Measurements from ENCODE around the gene FGD4. TPM values are rescaled to one million over a fixed set of nuclear protein-coding genes. Genes with fewer than 3 reads are reported as not detected.
A peak's percentile ranks its signal among the peaks of the same experiment; 100 is the strongest.

Gene FGD4
- total and polyA plus RNA-seq, 2 donors from 2014 or later: 4.9 to 55.5 TPM

DNA sequence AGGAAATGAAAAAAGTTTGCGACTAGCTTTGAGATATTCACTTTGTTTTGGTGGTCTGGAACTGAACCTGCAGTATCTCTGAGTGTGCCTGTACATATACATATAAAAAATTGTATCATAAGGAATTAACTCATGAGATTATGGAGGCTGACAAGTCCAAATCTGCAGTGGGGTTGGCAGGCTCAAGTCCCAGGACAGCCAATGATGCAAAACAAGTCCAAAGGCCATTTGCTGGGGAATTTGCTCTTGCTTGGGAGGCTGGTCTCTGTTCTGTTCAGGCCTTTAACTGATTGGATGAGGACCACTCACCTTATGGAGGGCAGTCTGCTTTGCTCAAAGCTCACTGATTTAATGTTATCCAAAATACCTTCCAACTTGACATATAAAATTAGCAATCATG, 66.8 kb downstream of the FGD4 start:
- H3K9ac ChIP-seq (ENCODE audit: low read length in 3 of 3): no peak overlapping the region
- H3K9me3 ChIP-seq (ENCODE audit: control insufficient read depth in 2 of 3, insufficient read depth in 1 of 3, low read length in 3 of 3): no peaks in the 10 kb centered on the region
- TF ChIP-seq CTCF (IDR thresholded peaks at IDR 0.05; ENCODE audit: borderline replicate concordance, extremely low read depth, insufficient read depth): no peak
- intact Hi-C loops (cut with DNase I): no loop called here
- FAIRE-seq: no peak
- H3K27me3 ChIP-seq (ENCODE audit: control insufficient read depth, insufficient read depth, low read length): no peaks in the 10 kb centered on the region
- no peak for DNase-seq
- no peak overlapping the region for H3K4me3 ChIP-seq (ENCODE audit: low read length in 3 of 3)
- no peaks in the 10 kb centered on the region for H3K36me3 ChIP-seq (ENCODE audit: control insufficient read depth in 2 of 3, insufficient read depth in 3 of 3, low read length in 3 of 3)
- H3K4me1 ChIP-seq (ENCODE audit: control insufficient read depth in 2 of 3, insufficient read depth in 2 of 3, low read depth in 1 of 3, low read length in 3 of 3): peaks cover 0 to 11% (median 3%) of the 10 kb centered on the region in 3 donors
- H3K27ac ChIP-seq (ENCODE audit: low read depth in 2 of 2, low read length in 2 of 2): no peak overlapping the region

GRCh38 chr12:32466986-32467711, 67.8 kb downstream of the FGD4 start:
- no peak for DNase-seq
- FAIRE-seq: no peak
- TF ChIP-seq CTCF (IDR thresholded peaks at IDR 0.05; ENCODE audit: borderline replicate concordance, extremely low read depth, insufficient read depth): no peak
- no peaks in the 10 kb centered on the region for H3K27me3 ChIP-seq (ENCODE audit: control insufficient read depth, insufficient read depth, low read length)
- H3K4me3 ChIP-seq (ENCODE audit: low read length in 3 of 3): no peak overlapping the region
- no peaks in the 10 kb centered on the region for H3K9me3 ChIP-seq (ENCODE audit: control insufficient read depth in 2 of 3, insufficient read depth in 1 of 3, low read length in 3 of 3)
- H3K9ac ChIP-seq (ENCODE audit: low read length in 3 of 3): no peak overlapping the region
- no peak overlapping the region for H3K27ac ChIP-seq (ENCODE audit: low read depth in 2 of 2, low read length in 2 of 2)
- H3K4me1 ChIP-seq (ENCODE audit: control insufficient read depth in 2 of 3, insufficient read depth in 2 of 3, low read depth in 1 of 3, low read length in 3 of 3): peaks cover 0 to 18% (median 5%) of the 10 kb centered on the region in 3 donors
- intact Hi-C loops (cut with DNase I): no loop called here
- no peaks in the 10 kb centered on the region for H3K36me3 ChIP-seq (ENCODE audit: control insufficient read depth in 2 of 3, insufficient read depth in 3 of 3, low read length in 3 of 3)

GRCh38 chr12:32467959-32468863, 68.9 kb downstream of the FGD4 start:
- Histone ChIP-seq H3K36me3 (ENCODE audit: control insufficient read depth in 2 of 3, insufficient read depth in 3 of 3, low read length in 3 of 3) (no peaks in the 10 kb centered on the region), H3K4me3 (ENCODE audit: low read length in 3 of 3) (no peak overlapping the region), H3K9ac (ENCODE audit: low read length in 3 of 3) (no peak overlapping the region), H3K9me3 (ENCODE audit: control insufficient read depth in 2 of 3, insufficient read depth in 1 of 3, low read length in 3 of 3) (no peaks in the 10 kb centered on the region), H3K4me1 (ENCODE audit: control insufficient read depth in 2 of 3, insufficient read depth in 2 of 3, low read depth in 1 of 3, low read length in 3 of 3) (peaks cover 0 to 18% (median 5%) of the 10 kb centered on the region in 3 donors), H3K27me3 (ENCODE audit: control insufficient read depth, insufficient read depth, low read length) (no peaks in the 10 kb centered on the region), H3K27ac (ENCODE audit: low read depth in 2 of 2, low read length in 2 of 2) (peak overlapping the region in 1 of 2 donors; percentile 1)
- intact Hi-C loops (cut with DNase I): no loop called here
- FAIRE-seq (no peak), DNase-seq (no peak)
- TF ChIP-seq CTCF (IDR thresholded peaks at IDR 0.05; ENCODE audit: borderline replicate concordance, extremely low read depth, insufficient read depth): no peak

Data from kidney (tissue), 14 donors.